Measurements from ENCODE around the gene AGXT2. TPM values are rescaled to one million over a fixed set of nuclear protein-coding genes. Genes with fewer than 3 reads are reported as not detected.

AGXT2 gene
- total and polyA plus RNA-seq, 2 donors (not counting 3 experiments of a cell fraction or from before 2014, with no cell fraction given) = not detected

DNA sequence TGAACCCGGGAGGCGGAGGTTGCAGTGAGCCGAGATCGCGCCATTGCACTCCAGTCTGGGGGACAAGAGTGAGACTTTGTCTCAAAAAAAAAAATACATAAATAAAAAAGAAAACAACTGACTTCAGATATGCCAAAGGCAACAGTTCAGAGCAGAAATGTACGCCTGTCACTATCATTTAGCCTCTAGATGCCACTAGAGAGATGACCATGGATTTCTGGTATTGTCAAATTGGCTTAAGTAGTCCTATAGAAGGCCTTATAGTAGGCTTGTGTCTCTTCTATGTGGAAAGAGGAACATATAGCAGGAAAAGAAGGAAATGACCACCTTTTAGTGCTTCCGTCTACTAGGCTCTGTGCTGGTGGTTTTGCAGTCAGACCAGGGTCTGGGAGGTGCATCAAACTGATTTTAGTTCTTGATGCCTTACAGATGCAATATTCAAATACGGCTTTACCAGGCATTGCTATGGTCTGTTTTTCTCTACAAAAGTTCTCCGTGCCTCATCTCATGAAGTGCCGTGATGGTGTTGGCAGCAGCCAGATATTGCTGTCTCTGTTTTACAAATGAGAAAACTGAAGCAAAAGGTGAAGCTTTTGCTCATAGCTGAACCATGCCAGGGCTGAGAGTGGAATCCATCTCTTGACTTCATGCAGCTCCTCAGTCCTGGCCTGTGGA lies 17.2 kb downstream of the AGXT2 start:
- no peak overlapping the region for H3K9ac ChIP-seq (replicated peaks; ENCODE audit: extremely low read depth, insufficient read depth, low read length)
- no TSS peak for BruUV-seq (replicated peaks)
- no peaks in the 10 kb centered on the region for H3K4me1 ChIP-seq (ENCODE audit: control insufficient read depth, extremely low read depth, insufficient read depth, low read length)
- DNase-seq (ENCODE audit: low read depth, low spot score) (no peak), FAIRE-seq (no peak)
- H3K36me3 ChIP-seq (ENCODE audit: control insufficient read depth in 2 of 2, extremely low read depth in 1 of 2, insufficient read depth in 2 of 2, low read length in 2 of 2) = no peaks in the 10 kb centered on the region
- H3K4me2 ChIP-seq (ENCODE audit: insufficient read depth, low read length) = no peak overlapping the region
- no peaks in the 10 kb centered on the region for H3K79me2 ChIP-seq (ENCODE audit: control insufficient read depth, insufficient read depth, low read length)
- no peak overlapping the region for H3K4me3 ChIP-seq (replicated peaks in 1 of 3; ENCODE audit: insufficient read depth in 1 of 3, low read depth in 1 of 3, low read length in 3 of 3)
- no peaks in the 10 kb centered on the region for H4K20me1 ChIP-seq (replicated peaks; ENCODE audit: control insufficient read depth, extremely low read depth, insufficient read depth, low read length)
- no peak overlapping the region for H2AFZ ChIP-seq (ENCODE audit: low read depth, low read length)
- H3K27me3 ChIP-seq (ENCODE audit: control insufficient read depth in 2 of 2, insufficient read depth in 2 of 2, low read length in 2 of 2) = peaks cover 2% of the 10 kb centered on the region in 2 experiments
- no peaks in the 10 kb centered on the region for H3K9me1 ChIP-seq (replicated peaks; ENCODE audit: control insufficient read depth, extremely low read depth, insufficient read depth, low read length)
- intact Hi-C loops (cut with micrococcal nuclease) = no loop called here
- POLR2A ChIA-PET = no interaction called here
- dilution Hi-C loops (cut with MboI; ENCODE audit: extremely low pct_ligation_motif_present, low sequenced_read_pairs) = no loop called here
- H3K27ac ChIP-seq (ENCODE audit: insufficient read depth, low read depth, low read length) = no peak overlapping the region
- TF ChIP-seq MYC (IDR thresholded peaks at IDR 0.05; ENCODE audit: low read depth, low read length) (no peak), POLR2AphosphoS5 (IDR thresholded peaks at IDR 0.05; ENCODE audit: insufficient read depth, low read depth, low read length) (no peak), FOS (IDR thresholded peaks at IDR 0.05; ENCODE audit: borderline replicate concordance, insufficient read depth, low read length) (no peak), POLR2A (IDR thresholded peaks at IDR 0.05; ENCODE audit: low read depth, low read length) (no peak), GATA2 (IDR thresholded peaks at IDR 0.05; ENCODE audit: insufficient read depth, insufficient read length, low read depth, low read length) (no peak), EZH2 (IDR thresholded peaks at IDR 0.05; ENCODE audit: borderline replicate concordance, low read depth, low read length, severe bottlenecking) (no peak), JUN (IDR thresholded peaks at IDR 0.05; ENCODE audit: borderline replicate concordance, insufficient read depth, insufficient read length, low read depth) (no peak)
- TF ChIP-seq, protein P1, sequence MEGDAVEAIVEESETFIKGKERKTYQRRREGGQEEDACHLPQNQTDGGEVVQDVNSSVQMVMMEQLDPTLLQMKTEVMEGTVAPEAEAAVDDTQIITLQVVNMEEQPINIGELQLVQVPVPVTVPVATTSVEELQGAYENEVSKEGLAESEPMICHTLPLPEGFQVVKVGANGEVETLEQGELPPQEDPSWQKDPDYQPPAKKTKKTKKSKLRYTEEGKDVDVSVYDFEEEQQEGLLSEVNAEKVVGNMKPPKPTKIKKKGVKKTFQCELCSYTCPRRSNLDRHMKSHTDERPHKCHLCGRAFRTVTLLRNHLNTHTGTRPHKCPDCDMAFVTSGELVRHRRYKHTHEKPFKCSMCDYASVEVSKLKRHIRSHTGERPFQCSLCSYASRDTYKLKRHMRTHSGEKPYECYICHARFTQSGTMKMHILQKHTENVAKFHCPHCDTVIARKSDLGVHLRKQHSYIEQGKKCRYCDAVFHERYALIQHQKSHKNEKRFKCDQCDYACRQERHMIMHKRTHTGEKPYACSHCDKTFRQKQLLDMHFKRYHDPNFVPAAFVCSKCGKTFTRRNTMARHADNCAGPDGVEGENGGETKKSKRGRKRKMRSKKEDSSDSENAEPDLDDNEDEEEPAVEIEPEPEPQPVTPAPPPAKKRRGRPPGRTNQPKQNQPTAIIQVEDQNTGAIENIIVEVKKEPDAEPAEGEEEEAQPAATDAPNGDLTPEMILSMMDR (IDR thresholded peaks at IDR 0.05; ENCODE audit: extremely low read depth in 1 of 2, insufficient read depth in 1 of 2, low read depth in 1 of 2, low read length in 2 of 2) = no peak
- TF ChIP-seq, protein P2, sequence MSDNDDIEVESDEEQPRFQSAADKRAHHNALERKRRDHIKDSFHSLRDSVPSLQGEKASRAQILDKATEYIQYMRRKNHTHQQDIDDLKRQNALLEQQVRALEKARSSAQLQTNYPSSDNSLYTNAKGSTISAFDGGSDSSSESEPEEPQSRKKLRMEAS (IDR thresholded peaks at IDR 0.05; ENCODE audit: insufficient read depth, insufficient read length) = no peak
- CTCF ChIA-PET = no interaction called here
- no peaks in the 10 kb centered on the region for H3K9me3 ChIP-seq (replicated peaks; ENCODE audit: control insufficient read depth, insufficient read depth, low read length)

Data from endothelial cell of umbilical vein (primary cell).